ENCODE data around the gene FKRP.
"Not testable (repeated sequence)": the region's sequence is repeated elsewhere in the genome, so short reads cannot be mapped to it uniquely, and the experiment has no call there.

FKRP gene

GRCh38 chr19:46745521-46746280 lies at the start of gene FKRP:
FKRP (plus strand) TSS chr19:46746057; CDS start chr19:46755451, 9,394 bp downstream.
- DNase-seq (ENCODE audit: low read depth in 2 of 2, low spot score in 1 of 2), result no peak

- no peak for DNase-seq (ENCODE audit: low read depth in 2 of 2, low spot score in 1 of 2)
Measured at GRCh38 chr19:46696866-46697203, 49.0 kb upstream of the FKRP start.

- DNase-seq (ENCODE audit: low read depth in 2 of 2, low spot score in 1 of 2), result no peak
Measured at GRCh38 chr19:46697204-46697960, 48.5 kb upstream of the FKRP start.

DNA sequence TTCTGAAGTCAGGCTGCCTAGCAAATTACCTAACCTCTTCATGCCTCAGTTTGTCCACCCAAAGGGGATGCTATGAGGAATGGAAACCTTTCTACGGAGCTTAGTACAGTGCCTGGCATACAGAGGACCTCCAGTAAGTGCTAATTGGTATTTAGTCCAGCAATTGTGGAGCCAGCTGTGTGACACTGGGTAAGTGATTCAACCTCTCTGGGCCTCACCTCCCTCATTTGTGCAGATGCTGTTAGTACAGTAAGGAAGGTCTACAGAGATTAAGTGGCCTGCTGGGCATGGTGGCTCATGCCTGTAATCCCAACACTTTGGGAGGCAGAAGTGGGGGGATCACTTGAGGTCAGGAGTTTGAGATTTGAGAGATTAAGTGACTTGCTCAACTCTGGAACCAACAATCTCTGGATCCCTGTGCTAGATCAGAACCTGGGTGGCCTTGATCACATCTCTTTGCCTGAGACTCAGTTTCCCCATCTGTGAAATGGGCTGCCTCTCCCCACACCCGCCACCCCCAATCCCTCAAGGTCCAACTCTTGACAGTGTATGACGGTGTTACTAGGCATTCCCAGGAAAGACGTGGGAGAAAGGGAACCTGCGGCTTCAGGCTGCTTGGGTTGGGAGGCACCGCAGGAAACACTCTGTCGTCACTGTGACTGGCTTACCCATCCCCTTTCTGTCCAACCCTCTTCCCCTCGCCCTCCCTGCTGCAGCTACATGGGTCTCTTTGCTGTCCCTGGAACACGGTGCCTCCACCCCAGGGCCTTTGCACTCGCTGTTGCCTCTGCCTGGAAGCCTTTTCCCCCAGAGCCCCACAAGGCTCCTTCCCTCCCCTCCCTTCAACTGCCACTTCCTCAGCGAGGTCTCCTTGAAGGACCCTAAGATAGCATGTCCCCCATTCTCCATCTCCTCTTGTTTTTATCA lies 47.2 kb upstream of the FKRP start:
- DNase-seq (ENCODE audit: low read depth in 2 of 2, low spot score in 1 of 2), result no peak

DNA sequence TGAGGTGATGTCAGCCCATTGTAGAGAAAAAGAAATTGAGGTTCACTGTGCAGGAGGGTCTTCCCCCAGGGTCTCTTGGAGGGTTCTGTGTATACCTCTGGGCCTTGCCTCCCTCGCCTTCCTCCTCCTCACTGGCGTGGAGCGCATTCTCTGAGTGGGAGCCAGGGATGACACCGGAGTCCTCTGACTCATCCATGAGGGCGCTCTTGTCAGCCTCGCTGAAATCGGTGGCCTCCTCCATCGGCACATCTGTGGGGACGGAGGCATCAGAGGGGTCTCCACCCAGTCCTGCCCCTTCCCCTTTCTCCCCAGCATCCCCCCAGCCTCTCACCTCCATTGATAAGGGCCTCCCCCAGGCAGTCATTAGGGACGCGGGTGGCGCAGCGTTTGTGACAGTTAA lies 45.2 kb upstream of the FKRP start:
- no peak for DNase-seq (ENCODE audit: low read depth in 2 of 2, low spot score in 1 of 2)

- peak; percentile 81 to 91 for DNase-seq (ENCODE audit: low read depth in 2 of 2, low spot score in 1 of 2)
Measured at GRCh38 chr19:46704379-46705076, 41.3 kb upstream of the FKRP start.

- DNase-seq (ENCODE audit: low read depth in 2 of 2, low spot score in 1 of 2), result no peak
Measured at GRCh38 chr19:46710687-46711086, 35.2 kb upstream of the FKRP start.

DNA sequence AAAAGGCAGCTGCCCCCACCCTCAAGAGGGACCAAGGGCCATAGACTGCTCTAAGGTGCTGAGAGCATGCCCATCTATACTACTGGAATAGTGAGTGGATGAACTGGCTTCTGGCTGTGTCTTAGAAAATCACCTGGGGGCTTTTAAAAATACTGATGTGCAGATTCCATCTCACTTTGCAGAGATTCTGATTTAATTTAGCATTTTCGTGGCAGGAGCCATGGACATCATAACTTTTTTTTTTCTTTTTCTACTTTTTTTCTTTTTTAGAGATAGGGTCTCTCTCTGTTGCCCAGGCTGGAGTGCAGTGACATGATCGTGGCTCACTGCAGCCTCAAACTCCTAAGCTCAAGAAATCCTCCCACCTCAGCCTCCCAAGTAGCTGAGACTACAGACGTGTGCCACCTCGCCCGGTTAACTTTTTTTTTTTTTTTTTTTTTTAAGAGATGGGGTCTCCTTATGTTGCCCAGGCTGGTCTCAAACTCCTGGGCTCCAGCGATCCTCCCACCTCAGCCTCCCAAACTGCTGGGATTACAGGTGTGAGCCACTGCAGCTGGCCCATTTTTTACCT lies 33.0 kb upstream of the FKRP start:
- DNase-seq (ENCODE audit: low read depth in 2 of 2, low spot score in 1 of 2), result not testable (repeated sequence)

DNA sequence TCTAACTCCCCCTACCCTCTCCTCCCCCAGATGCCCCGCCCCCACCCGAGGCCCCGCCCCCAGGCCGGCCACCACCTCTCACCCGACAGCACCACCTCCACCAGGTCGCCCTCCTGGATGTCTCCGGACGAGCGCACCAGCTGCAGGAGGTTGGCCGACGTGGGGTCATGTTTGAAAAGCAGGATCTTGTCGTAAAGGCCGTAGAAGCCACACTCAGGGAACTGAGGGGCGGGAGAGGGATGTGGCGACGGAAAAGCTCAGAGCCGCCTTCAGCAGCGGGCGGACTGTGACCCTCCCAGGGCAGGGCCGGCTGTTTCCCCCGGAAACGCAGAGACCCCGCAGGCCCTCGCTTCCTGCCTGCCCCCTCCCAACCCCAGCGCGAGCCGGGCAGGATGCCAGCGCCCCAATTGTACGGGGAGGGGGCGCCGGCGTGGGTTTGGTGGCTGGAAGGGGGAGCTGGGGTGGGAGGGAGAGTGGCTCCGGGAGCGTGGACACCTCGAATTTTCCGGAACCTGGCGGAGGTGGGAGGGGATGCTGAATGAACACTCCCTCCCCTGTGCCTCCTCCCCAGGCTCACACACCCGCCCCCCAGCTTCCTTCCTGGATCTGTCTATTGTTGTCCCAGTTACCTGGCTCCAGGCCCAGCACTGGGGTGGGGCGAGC lies 31.9 kb upstream of the FKRP start:
- peak; percentile 64 to 68 for DNase-seq (ENCODE audit: low read depth in 2 of 2, low spot score in 1 of 2)

DNA sequence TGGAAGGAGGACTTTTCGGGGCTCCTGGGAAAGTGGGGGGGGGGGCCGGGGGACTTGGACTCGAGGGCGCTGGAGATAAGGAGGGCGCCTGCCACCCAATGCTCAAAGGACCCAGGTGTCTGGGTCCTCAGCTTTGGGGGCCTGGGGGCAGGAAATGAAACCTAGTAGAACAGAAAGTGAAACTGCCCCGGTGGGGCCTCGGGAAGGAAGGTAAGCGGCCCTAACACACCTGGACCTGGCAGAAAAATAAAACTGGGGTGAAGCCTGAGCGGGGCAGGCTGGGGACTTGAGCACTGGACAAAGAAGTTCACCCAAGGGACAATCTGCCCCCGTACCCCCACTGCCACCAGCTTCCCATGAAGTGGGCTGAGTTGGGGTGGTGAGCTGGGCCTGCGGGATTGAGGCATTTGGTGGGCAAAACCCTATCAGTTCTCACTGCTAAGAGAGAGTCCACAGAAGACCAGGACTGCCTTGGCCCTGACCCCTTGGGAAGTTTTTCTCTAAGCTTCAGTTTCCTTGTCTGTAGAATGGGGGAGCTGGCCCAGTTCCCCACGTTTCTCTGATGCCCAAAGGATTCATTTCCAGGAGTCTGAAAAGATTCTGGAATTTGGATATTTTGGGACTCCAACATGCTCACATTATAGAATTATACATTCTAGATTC lies 31.3 kb upstream of the FKRP start:
- peak in 1 of 2 donors; percentile 43 for DNase-seq (ENCODE audit: low read depth in 2 of 2, low spot score in 1 of 2)

DNA sequence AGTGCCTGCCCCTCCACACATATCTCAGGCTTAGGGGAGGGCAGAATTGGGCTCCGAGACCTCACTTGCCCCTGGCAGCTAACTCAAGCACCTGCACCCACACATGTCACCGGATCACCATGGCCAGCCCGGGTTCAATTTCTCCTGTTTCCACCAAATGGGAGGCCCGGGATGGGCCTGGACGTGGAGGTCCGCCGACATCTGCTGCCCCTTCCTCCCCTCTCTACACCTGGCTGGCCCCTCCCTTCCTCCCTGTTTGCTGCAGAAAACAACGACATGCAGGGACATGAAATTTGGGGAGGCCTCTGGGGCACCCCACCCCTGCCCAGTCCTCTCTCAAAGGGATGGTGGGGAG lies 30.3 kb upstream of the FKRP start:
- DNase-seq (ENCODE audit: low read depth in 2 of 2, low spot score in 1 of 2), result no peak

GRCh38 chr19:46715975-46716671 lies 29.7 kb upstream of the FKRP start:
- no peak for DNase-seq (ENCODE audit: low read depth in 2 of 2, low spot score in 1 of 2)

GRCh38 chr19:46716672-46717033 lies 29.2 kb upstream of the FKRP start:
- no peak for DNase-seq (ENCODE audit: low read depth in 2 of 2, low spot score in 1 of 2)

GRCh38 chr19:46717034-46717715 lies 28.7 kb upstream of the FKRP start, which contains the start of gene PRKD2:
PRKD2 (minus strand) TSS chr19:46717114; CDS start chr19:46716370, 744 bp downstream.
- DNase-seq (ENCODE audit: low read depth in 2 of 2, low spot score in 1 of 2), result peak; percentile 80 to 84

DNA sequence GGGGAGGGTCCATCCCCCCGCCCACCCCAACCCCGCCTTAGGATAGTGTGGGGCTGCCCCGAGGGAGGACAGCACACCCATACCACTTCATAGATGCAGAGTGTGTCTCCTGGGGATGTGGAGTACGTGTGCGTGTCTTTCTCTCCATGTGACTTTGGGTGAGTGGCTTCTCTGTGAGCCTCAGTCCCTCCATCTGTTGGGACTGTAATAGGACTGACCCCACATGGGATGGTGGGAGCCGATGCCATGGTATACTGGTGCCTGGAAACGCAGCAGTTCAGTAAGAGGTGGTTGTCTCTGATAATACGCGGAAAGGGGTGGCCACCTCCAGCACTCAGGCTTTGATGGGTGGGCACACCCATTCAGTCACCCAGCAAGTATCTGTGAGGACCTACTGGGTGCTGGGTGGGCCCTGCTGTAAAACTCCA lies 28.1 kb upstream of the FKRP start:
- no peak for DNase-seq (ENCODE audit: low read depth in 2 of 2, low spot score in 1 of 2)

DNA sequence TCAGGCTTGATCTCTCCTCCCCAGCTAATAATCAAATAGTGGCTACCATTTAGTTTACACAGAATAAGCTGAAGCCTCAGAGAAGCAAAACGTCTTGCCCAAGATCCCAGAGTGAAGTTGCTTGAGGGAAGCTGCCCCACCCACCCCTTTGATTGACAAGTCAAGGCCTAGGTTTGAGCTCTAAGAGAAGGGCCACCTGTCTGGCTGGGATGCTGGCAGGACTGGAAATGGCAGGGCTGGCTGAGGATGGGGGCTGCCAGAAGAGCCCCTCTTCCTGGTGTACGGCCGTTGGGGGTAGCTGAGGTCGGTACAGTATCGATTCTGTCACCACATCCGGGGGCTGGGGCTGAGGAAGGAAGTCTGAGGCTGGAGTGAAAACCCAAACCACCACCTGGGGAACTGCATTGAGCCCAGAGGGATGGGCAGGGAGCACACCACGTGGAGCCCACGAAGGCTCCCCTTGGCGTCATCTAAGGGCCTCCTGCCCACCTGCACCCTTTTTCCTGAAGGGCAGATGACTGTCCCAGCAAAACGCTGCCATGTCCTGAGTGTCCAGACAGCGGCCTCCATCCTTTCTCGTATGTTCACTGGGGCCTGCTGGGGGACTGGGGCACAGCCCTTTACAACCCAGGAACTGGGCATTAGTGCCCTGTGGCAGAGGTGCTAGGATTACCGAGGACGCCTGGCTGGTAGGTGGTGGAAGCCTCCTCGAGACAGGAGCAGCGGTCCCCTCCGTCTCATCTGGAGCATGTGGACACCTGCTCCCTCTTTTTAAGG lies 27.5 kb upstream of the FKRP start:
- DNase-seq (ENCODE audit: low read depth in 2 of 2, low spot score in 1 of 2), result peak in 1 of 2 donors; percentile 46

DNA sequence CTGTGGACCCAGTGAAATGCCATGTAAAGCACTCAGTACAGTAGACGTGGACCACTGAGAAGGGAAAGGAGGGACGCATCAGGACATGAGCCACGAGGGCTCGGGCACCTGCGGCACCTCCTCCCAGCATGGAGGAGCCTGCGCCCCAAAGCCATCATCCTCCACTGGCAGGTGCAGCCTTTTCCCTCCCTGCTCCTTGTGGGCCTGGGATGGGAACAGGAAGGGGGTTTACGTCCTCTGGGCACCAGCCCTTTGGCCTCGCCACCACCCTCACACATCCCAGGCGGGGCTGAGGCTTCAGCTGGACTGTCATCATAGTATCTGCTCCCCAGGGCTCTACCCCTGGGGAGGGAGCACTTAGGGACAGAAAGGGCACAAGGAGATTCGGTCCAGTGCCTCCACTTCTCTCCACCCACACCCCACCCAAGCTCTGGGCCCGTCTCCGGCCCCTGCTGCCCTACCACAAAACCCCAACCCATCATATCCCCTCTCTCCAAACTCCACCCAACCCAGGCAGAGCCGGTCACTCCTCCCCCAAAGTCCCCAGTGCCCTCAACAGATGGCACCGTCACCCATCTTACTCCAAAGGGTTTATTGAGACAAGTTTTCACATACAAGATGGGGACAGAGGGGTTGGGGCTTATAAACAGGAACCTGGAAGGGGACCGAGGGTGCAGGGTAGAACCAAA lies 26.8 kb upstream of the FKRP start:
- DNase-seq (ENCODE audit: low read depth in 2 of 2, low spot score in 1 of 2), result no peak
